H9 (cell line): ENCODE data around the gene PNPLA2. TPM values are rescaled to one million over a fixed set of nuclear protein-coding genes. Genes with fewer than 3 reads are reported as not detected.
A peak's percentile ranks its signal among the peaks of the same experiment; 100 is the strongest.

Experiments
- DNase-seq: peaks from one replicate; pipeline ENCODE4 v3.0.0-alpha.2; 2017
- H2AFZ ChIP-seq: one replicate; pipeline ENCODE4 v1.6.1; 2013; ENCODE audit warnings: mild to moderate bottlenecking, low read length, control low read depth, moderate library complexity
- H2AK5ac ChIP-seq: 2 replicates; pipeline ENCODE4 v1.6.1; 2013; ENCODE audit warnings: low read length, control low read depth, mixed read lengths; ENCODE audit not compliant: insufficient read length
- H2BK120ac ChIP-seq: one replicate; pipeline ENCODE4 v1.6.1; 2013; ENCODE audit warnings: low read depth, mild to moderate bottlenecking, low read length, control low read depth, inconsistent platforms; ENCODE audit not compliant: poor library complexity, severe bottlenecking
- H2BK12ac ChIP-seq: 2 replicates; pipeline ENCODE4 v1.6.1; 2013; ENCODE audit warnings: low read length, control low read depth, mixed read lengths, low read depth; ENCODE audit not compliant: insufficient read length
- H2BK15ac ChIP-seq: 2 replicates; pipeline ENCODE4 v1.6.1; 2013; ENCODE audit warnings: low read depth, low read length, control low read depth
- H2BK20ac ChIP-seq: one replicate; pipeline ENCODE4 v1.6.1; 2013; ENCODE audit warnings: low read depth, mild to moderate bottlenecking, low read length, control low read depth, inconsistent platforms; ENCODE audit not compliant: poor library complexity, severe bottlenecking
- H2BK5ac ChIP-seq: 2 replicates; pipeline ENCODE4 v1.6.1; 2013; ENCODE audit warnings: low read length, control low read depth, mixed read lengths; ENCODE audit not compliant: insufficient read length
- H3K14ac ChIP-seq: 2 replicates; pipeline ENCODE4 v1.6.1; 2013; ENCODE audit warnings: low read length, control low read depth; ENCODE audit not compliant: insufficient read depth
- H3K18ac ChIP-seq: 2 replicates; pipeline ENCODE4 v1.6.1; 2013; ENCODE audit warnings: low read depth, mild to moderate bottlenecking, mixed read lengths, low read length, control low read depth; ENCODE audit not compliant: insufficient read length
- H3K23ac ChIP-seq: 2 replicates; pipeline ENCODE4 v1.6.1; 2013; ENCODE audit warnings: low read length, control low read depth, mixed read lengths, low read depth; ENCODE audit not compliant: insufficient read length
- H3K23me2 ChIP-seq: 2 replicates; pipeline ENCODE4 v1.6.1; 2013; ENCODE audit warnings: low read depth, mild to moderate bottlenecking, mixed read lengths, low read length, control low read depth; ENCODE audit not compliant: insufficient read length, poor library complexity, severe bottlenecking
- H3K27ac ChIP-seq: 2 replicates; pipeline ENCODE4 v1.5.1; 2013; ENCODE audit warnings: low read length, control low read depth, mixed read lengths, low read depth; ENCODE audit not compliant: insufficient read length
- H3K27me3 ChIP-seq: 2 replicates; pipeline ENCODE4 v1.6.1; 2013; ENCODE audit warnings: low read length, control low read depth, inconsistent platforms; ENCODE audit not compliant: insufficient read depth
- H3K4ac ChIP-seq: 2 replicates; pipeline ENCODE4 v1.6.1; 2013; ENCODE audit warnings: low read depth, mild to moderate bottlenecking, control low read depth, inconsistent platforms, low read length, moderate library complexity
- H3K4me1 ChIP-seq: 2 replicates; pipeline ENCODE4 v1.6.1; 2013; ENCODE audit warnings: low read length, control low read depth, inconsistent platforms; ENCODE audit not compliant: insufficient read depth
- H3K4me2 ChIP-seq: 2 replicates; pipeline ENCODE4 v1.6.1; 2013; ENCODE audit warnings: low read length, control low read depth, mixed read lengths; ENCODE audit not compliant: insufficient read length, insufficient read depth
- H3K56ac ChIP-seq: 2 replicates; pipeline ENCODE4 v1.6.1; 2013; ENCODE audit warnings: low read depth, mild to moderate bottlenecking, mixed read lengths, low read length, control low read depth; ENCODE audit not compliant: insufficient read length
- H3K79me1 ChIP-seq: 2 replicates; pipeline ENCODE4 v1.6.1; 2013; ENCODE audit warnings: low read depth, mild to moderate bottlenecking, moderate library complexity, low read length, control low read depth, inconsistent platforms; ENCODE audit not compliant: insufficient read depth, poor library complexity, severe bottlenecking
- H3K79me2 ChIP-seq: 2 replicates; pipeline ENCODE4 v1.6.1; 2013; ENCODE audit warnings: low read length, control low read depth, inconsistent platforms; ENCODE audit not compliant: insufficient read depth
- H3K9ac ChIP-seq: 2 replicates; pipeline ENCODE4 v1.6.1; 2013; ENCODE audit warnings: low read length, control low read depth, mixed read lengths; ENCODE audit not compliant: insufficient read length; ENCODE audit errors: extremely low read depth
- H3K9me3 ChIP-seq: one replicate; pipeline ENCODE4 v1.6.1; 2013; ENCODE audit warnings: low read depth, low read length, inconsistent platforms; ENCODE audit not compliant: control insufficient read depth
- H3T11ph ChIP-seq: one replicate; pipeline ENCODE4 v1.6.1; 2013; ENCODE audit warnings: mild to moderate bottlenecking, low read length, control low read depth, inconsistent platforms
- H4K20me1 ChIP-seq: one replicate; pipeline ENCODE4 v1.6.1; 2013; ENCODE audit not compliant: control insufficient read depth, insufficient read length, insufficient read depth
- H4K5ac ChIP-seq: 2 replicates; pipeline ENCODE4 v1.6.1; 2013; ENCODE audit warnings: low read depth, mild to moderate bottlenecking, mixed read lengths, low read length, control low read depth; ENCODE audit not compliant: insufficient read length
- H4K8ac ChIP-seq: replicated peaks from 2 replicates; pipeline ENCODE4 v1.6.1; 2013; ENCODE audit warnings: low read length, control low read depth, mixed read lengths, low read depth; ENCODE audit not compliant: insufficient read length
- H4K91ac ChIP-seq: 2 replicates; pipeline ENCODE4 v1.6.1; 2013; ENCODE audit warnings: low read depth, mild to moderate bottlenecking, moderate library complexity, mixed read lengths, low read length, control low read depth; ENCODE audit not compliant: insufficient read length
- H3K27ac Mint-ChIP-seq, 3 experiments: 2 replicates in 2 of 3; 3 replicates in 1 of 3; pipeline ENCODE4 v1.8.0; 2020 to 2021; ENCODE audit warnings: mixed read lengths in 3 of 3, mild to moderate bottlenecking in 1 of 3, moderate library complexity in 1 of 3
- H3K27me3 Mint-ChIP-seq: 2 replicates; pipeline ENCODE4 v1.8.0; 2021; ENCODE audit warnings: low read depth, mild to moderate bottlenecking, moderate library complexity, mixed read lengths
- H3K36me3 Mint-ChIP-seq, 3 experiments: 2 replicates in 2 of 3; 3 replicates in 1 of 3; pipeline ENCODE4 v1.8.0; 2020 to 2021; ENCODE audit warnings: low read depth in 3 of 3, mixed read lengths in 3 of 3; ENCODE audit not compliant: insufficient read depth in 1 of 3
- H3K4me1 Mint-ChIP-seq, 2 experiments: 2 replicates each; pipeline ENCODE4 v1.8.0; 2020; ENCODE audit warnings: mixed read lengths in 2 of 2
- H3K4me3 Mint-ChIP-seq, 2 experiments: 2 replicates in 1 of 2; 3 replicates in 1 of 2; pipeline ENCODE4 v1.8.0; 2020 to 2021; ENCODE audit warnings: mild to moderate bottlenecking in 2 of 2, mixed read lengths in 2 of 2, moderate library complexity in 1 of 2
- H3K9me3 Mint-ChIP-seq, 2 experiments: 2 replicates in 1 of 2; 3 replicates in 1 of 2; pipeline ENCODE4 v1.8.0; 2020; ENCODE audit warnings: mild to moderate bottlenecking in 2 of 2, mixed read lengths in 2 of 2, moderate library complexity in 1 of 2
- CTCF ChIP-seq: fragments of 200-600 bp; sonication (generic); conservative IDR thresholded peaks from 3 replicates; pipeline ENCODE4 v1.8.0; 2021; ENCODE audit warnings: antibody characterized with exemption, mild to moderate bottlenecking
- WGBS: extraction: QIAGEN DNeasy Blood & Tissue Kit; methylation state at CpG from one replicate; pipeline ENCODE4 v1.1.7; 2013; ENCODE audit warnings: missing lambda C conversion rate, low lambda C conversion rate, mixed read lengths; ENCODE audit not compliant: insufficient read length; ENCODE audit errors: extremely low coverage; 5-methylcytosine and 5-hydroxymethylcytosine counted together
- total RNA-seq: library from RNA; stranded (reverse); gene quantifications from 2 replicates; pipeline ENCODE4 v1.2.1, GENCODE V29; 2021

Gene PNPLA2
- total RNA-seq, 1 experiment from 2014 or later: 67.3 TPM

GRCh38 chr11:831961-832528 lies 13.3 kb downstream of the PNPLA2 start:
- Histone ChIP-seq H2BK15ac (no peak overlapping the region), H3K23me2 (peaks cover 32% of the 10 kb centered on the region), H3K4ac (no peak overlapping the region), H2AK5ac (no peak overlapping the region), H3K9ac (no peak overlapping the region), H3T11ph (no peak overlapping the region), H2BK5ac (no peak overlapping the region), H3K56ac (no peak overlapping the region), H3K79me2 (no peaks in the 10 kb centered on the region), H4K91ac (no peak overlapping the region), H3K27ac (no peak overlapping the region), H4K20me1 (no peaks in the 10 kb centered on the region), H3K4me2 (peak overlapping the region; percentile 48), H2BK20ac (no peak overlapping the region), H2BK12ac (no peak overlapping the region), H3K9me3 (no peaks in the 10 kb centered on the region), H4K5ac (no peak overlapping the region), H2BK120ac (no peak overlapping the region), H2AFZ (no peak overlapping the region), H3K23ac (no peak overlapping the region), H3K4me1 (no peaks in the 10 kb centered on the region; the same call in 1 of the 2 replicates), H3K18ac (no peak overlapping the region), H3K27me3 (peaks cover 9% of the 10 kb centered on the region; the same call in 1 of the 2 replicates), H3K79me1 (no peaks in the 10 kb centered on the region), H3K14ac (no peak overlapping the region), H4K8ac (no peak overlapping the region)
- H3K4me3 Mint-ChIP-seq: peak overlapping the region; percentile 63 to 76
- WGBS: no CpG with 5 or more reads among the region's 23 CpGs
- H3K27me3 Mint-ChIP-seq: peaks cover 34% of the 10 kb centered on the region
- peaks cover 6 to 14% (median 9%) of the 10 kb centered on the region in 3 experiments; a peak in 4 of 7 replicates for H3K36me3 Mint-ChIP-seq
- no peaks in the 10 kb centered on the region for H3K9me3 Mint-ChIP-seq
- H3K4me1 Mint-ChIP-seq: peaks cover 36 to 46% of the 10 kb centered on the region in 2 experiments
- DNase-seq: no peak
- no peak for TF ChIP-seq CTCF
- H3K27ac Mint-ChIP-seq: no peak overlapping the region
